PFSK-1 (cell line): Measurements from ENCODE around the gene YIPF1.

Experiments used
- FOXP2 ChIP-seq: optimal IDR thresholded peaks from 2 replicates; pipeline ENCODE3; 2011; ENCODE audit warnings: borderline replicate concordance, control low read depth, inconsistent platforms; ENCODE audit not compliant: insufficient read depth; ENCODE audit errors: extremely low read length, extremely low read depth
- POLR2AphosphoS5 ChIP-seq: IDR thresholded peaks from 2 replicates; pipeline ENCODE4 v1.6.1; 2012; ENCODE audit warnings: low read depth, mild to moderate bottlenecking, control low read depth, low read length, moderate library complexity
- SIN3A ChIP-seq: IDR thresholded peaks from 2 replicates; pipeline ENCODE4 v1.6.1; 2012; ENCODE audit warnings: mild to moderate bottlenecking, low read length, moderate library complexity, borderline replicate concordance; ENCODE audit not compliant: insufficient read depth
- TAF1 ChIP-seq: IDR thresholded peaks from 2 replicates; pipeline ENCODE4 v1.6.1; 2012; ENCODE audit warnings: low read length, control low read depth, borderline replicate concordance; ENCODE audit not compliant: insufficient read depth
- TF ChIP-seq, protein P1 (sequence below), 2 experiments: IDR thresholded peaks; 2 replicates each; pipeline versions ENCODE4 v1.6.1 to v1.8.0; 2011 to 2012; ENCODE audit warnings: low read depth in 2 of 2, low read length in 2 of 2, control low read depth in 1 of 2, inconsistent platforms in 1 of 2, mild to moderate bottlenecking in 1 of 2, moderate library complexity in 1 of 2; ENCODE audit not compliant: insufficient read depth in 1 of 2

Gene YIPF1

DNA sequence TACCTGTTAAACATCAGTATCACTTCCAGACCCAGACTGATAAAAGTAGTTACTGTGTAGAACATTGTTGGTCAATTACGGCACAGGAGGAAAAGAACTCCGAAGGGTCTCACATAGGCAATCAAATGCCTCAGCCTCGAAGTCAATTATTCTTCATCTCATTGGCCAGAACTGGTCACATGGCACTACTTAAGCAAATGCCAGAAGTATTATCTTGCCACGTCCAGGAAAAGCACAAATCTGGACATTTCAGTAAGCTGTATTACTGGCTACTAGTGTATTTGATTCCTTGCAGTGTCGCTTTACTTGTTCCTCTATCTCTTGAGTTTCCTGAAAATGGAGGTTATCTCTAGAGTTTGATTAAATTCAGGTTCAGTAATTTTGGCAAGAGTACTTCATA is 28.7 kb upstream of the YIPF1 start:
- TF ChIP-seq SIN3A (no peak), TAF1 (no peak), FOXP2 (no peak)
- TF ChIP-seq, protein P1, sequence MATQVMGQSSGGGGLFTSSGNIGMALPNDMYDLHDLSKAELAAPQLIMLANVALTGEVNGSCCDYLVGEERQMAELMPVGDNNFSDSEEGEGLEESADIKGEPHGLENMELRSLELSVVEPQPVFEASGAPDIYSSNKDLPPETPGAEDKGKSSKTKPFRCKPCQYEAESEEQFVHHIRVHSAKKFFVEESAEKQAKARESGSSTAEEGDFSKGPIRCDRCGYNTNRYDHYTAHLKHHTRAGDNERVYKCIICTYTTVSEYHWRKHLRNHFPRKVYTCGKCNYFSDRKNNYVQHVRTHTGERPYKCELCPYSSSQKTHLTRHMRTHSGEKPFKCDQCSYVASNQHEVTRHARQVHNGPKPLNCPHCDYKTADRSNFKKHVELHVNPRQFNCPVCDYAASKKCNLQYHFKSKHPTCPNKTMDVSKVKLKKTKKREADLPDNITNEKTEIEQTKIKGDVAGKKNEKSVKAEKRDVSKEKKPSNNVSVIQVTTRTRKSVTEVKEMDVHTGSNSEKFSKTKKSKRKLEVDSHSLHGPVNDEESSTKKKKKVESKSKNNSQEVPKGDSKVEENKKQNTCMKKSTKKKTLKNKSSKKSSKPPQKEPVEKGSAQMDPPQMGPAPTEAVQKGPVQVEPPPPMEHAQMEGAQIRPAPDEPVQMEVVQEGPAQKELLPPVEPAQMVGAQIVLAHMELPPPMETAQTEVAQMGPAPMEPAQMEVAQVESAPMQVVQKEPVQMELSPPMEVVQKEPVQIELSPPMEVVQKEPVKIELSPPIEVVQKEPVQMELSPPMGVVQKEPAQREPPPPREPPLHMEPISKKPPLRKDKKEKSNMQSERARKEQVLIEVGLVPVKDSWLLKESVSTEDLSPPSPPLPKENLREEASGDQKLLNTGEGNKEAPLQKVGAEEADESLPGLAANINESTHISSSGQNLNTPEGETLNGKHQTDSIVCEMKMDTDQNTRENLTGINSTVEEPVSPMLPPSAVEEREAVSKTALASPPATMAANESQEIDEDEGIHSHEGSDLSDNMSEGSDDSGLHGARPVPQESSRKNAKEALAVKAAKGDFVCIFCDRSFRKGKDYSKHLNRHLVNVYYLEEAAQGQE (IDR thresholded peaks at IDR 0.05; ENCODE audit: insufficient read depth in 1 of 2, low read depth in 2 of 2, low read length in 2 of 2) = no peak

DNA sequence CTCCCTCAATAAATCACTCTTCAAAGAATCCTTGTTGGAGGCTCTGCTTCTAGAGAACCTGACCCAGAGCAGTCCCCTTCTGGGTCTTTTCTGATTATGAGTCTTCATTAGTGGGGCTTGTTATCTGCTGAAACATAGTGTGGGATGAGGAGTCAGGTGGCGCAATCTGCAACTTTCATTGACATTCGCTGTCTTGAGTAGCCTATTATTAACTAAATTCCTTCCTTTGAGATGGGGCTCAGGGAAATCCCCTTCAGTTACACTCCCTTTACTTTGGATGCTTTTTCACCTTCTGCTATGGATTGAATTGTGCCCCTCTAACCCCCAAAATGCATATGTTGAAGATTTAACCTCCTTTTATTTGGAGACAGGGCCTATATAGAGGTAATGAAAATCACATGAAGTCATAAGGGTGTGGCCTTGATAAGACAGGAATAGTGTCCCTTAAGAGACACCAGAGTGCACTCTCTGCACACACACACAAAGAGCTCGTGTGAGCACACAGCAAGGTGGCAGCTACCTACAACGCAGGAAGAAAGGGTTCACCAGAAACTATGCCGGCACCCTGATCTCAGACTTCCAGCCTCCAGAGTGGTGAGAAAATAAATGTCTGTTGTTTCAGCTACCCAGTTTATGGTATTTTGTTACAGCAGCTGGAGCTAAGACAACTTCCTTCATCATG is 23.9 kb upstream of the YIPF1 start:
- no peak for TF ChIP-seq TAF1
- no peak for TF ChIP-seq FOXP2
- TF ChIP-seq, protein P1 (IDR thresholded peaks at IDR 0.05; ENCODE audit: insufficient read depth in 1 of 2, low read depth in 2 of 2, low read length in 2 of 2) = no peak
- no peak for TF ChIP-seq POLR2AphosphoS5
- no peak for TF ChIP-seq SIN3A

- no peak for TF ChIP-seq FOXP2
- no peak for TF ChIP-seq SIN3A
- TF ChIP-seq, protein P1 (IDR thresholded peaks at IDR 0.05; ENCODE audit: insufficient read depth in 1 of 2, low read depth in 2 of 2, low read length in 2 of 2) = no peak
- TF ChIP-seq POLR2AphosphoS5 = no peak
- TF ChIP-seq TAF1 = no peak
These were observed 21.8 kb upstream of the YIPF1 start for GRCh38 chr1:53911442-53911841.

DNA sequence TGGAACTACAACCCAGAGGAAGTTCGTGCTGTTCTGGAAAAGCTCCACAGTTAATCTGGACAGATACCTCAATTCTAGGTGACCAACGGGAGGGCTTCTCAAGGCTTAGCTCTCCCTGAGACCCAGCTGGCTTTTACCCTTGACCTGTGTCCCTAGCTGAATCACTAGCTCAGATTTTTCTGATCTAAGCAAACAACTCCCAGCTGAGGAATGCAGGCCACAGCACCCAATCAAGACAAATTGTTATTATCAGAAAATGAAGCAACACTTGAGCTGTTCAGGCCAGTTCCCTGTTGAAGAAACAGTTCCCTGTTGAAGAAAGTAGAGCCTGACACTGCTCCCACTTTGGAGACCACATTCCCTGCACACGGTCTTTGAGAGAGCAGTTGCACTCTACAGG is 20.3 kb upstream of the YIPF1 start:
- no peak for TF ChIP-seq POLR2AphosphoS5
- TF ChIP-seq FOXP2 = no peak
- no peak for TF ChIP-seq TAF1
- TF ChIP-seq, protein P1 (IDR thresholded peaks at IDR 0.05; ENCODE audit: insufficient read depth in 1 of 2, low read depth in 2 of 2, low read length in 2 of 2) = no peak

DNA sequence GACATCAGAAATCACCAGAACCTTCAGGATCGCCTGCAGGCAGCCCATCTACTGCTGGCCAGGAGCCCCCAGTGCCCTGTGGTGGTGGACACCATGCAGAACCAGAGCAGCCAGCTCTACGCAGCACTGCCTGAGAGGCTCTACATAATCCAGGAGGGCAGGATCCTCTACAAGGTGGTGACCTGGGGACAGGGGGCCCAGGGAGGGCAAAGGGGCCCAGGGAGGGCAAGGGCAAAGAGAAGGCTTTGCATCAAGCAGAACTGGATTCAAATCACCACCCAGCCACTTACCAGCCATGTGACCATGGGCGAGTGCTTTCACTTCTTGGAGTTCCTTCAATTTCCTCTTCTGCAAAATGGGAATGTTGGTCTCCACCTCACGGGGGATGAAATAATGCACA is 16.5 kb upstream of the YIPF1 start:
- TF ChIP-seq SIN3A = no peak
- no peak for TF ChIP-seq FOXP2
- TF ChIP-seq TAF1 = no peak
- TF ChIP-seq POLR2AphosphoS5 = no peak
- TF ChIP-seq, protein P1 (IDR thresholded peaks at IDR 0.05; ENCODE audit: insufficient read depth in 1 of 2, low read depth in 2 of 2, low read length in 2 of 2) = no peak
